Peyer's patch (tissue), 4 donors: ENCODE results near the gene FGD1. TPM values are rescaled to one million over a fixed set of nuclear protein-coding genes. Genes with fewer than 3 reads are reported as not detected.

Experiments
- DNase-seq, 3 donors: peaks; one replicate each; pipeline ENCODE4 v3.0.0-alpha.2; 2017 to 2019
- H3K27ac ChIP-seq, 4 donors: fragments of 200-600 bp; sonication (generic); one replicate each; pipeline ENCODE4 v1.5.1; 2016 to 2019
- H3K27me3 ChIP-seq, 2 donors: fragments of 200-600 bp; sonication (generic); one replicate each; pipeline ENCODE4 v1.5.1; 2019
- H3K36me3 ChIP-seq, 3 donors: fragments of 200-600 bp; sonication (generic); one replicate each; pipeline ENCODE4 v1.5.1; 2016 to 2019
- H3K4me1 ChIP-seq, 4 donors: fragments of 200-600 bp; sonication (generic); one replicate each; pipeline ENCODE4 v1.5.1; 2016 to 2019
- H3K4me3 ChIP-seq, 4 donors: fragments of 200-600 bp; sonication (generic); 1 replicate in 3 of 4; 2 replicates in 1 of 4; pipeline ENCODE4 v1.5.1; 2016 to 2019; ENCODE audit warnings: mild to moderate bottlenecking in 1 of 4
- H3K9me3 ChIP-seq, 4 donors: fragments of 200-600 bp; sonication (generic); one replicate each; pipeline ENCODE4 v1.5.1; 2016 to 2019; ENCODE audit warnings: mild to moderate bottlenecking in 1 of 4
- POLR2A ChIP-seq, 2 donors: fragments of 450-650 bp; IDR thresholded peaks; one replicate each; pipeline ENCODE4 v1.5.1; 2017; ENCODE audit warnings: antibody characterized with exemption in 2 of 2, mild to moderate bottlenecking in 2 of 2, moderate library complexity in 2 of 2
- total RNA-seq, 4 donors: library from RNA; depleted of rRNA; stranded (reverse); fragments of >200 nt; gene quantifications; one replicate each; pipeline ENCODE4 v1.1.0, GENCODE V29; 2016
- TF ChIP-seq, protein P1 (sequence below), 6 experiments: fragments of 450-650 bp in 4 of 6; fragments of 200-600 bp in 2 of 6; sonication (generic) in 1 of 6; IDR thresholded peaks; one replicate each; pipeline ENCODE4 v1.5.1; 2017 to 2019; ENCODE audit warnings: antibody characterized with exemption in 6 of 6, mild to moderate bottlenecking in 3 of 6, moderate library complexity in 1 of 6

The FGD1 gene
- total RNA-seq, 4 donors from 2014 or later, result 0.88 to 9.9 (median 4.7) TPM

GRCh38 chrX:54422168-54422567, 73.9 kb downstream of the FGD1 start:
- TF ChIP-seq, protein P1, sequence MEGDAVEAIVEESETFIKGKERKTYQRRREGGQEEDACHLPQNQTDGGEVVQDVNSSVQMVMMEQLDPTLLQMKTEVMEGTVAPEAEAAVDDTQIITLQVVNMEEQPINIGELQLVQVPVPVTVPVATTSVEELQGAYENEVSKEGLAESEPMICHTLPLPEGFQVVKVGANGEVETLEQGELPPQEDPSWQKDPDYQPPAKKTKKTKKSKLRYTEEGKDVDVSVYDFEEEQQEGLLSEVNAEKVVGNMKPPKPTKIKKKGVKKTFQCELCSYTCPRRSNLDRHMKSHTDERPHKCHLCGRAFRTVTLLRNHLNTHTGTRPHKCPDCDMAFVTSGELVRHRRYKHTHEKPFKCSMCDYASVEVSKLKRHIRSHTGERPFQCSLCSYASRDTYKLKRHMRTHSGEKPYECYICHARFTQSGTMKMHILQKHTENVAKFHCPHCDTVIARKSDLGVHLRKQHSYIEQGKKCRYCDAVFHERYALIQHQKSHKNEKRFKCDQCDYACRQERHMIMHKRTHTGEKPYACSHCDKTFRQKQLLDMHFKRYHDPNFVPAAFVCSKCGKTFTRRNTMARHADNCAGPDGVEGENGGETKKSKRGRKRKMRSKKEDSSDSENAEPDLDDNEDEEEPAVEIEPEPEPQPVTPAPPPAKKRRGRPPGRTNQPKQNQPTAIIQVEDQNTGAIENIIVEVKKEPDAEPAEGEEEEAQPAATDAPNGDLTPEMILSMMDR (IDR thresholded peaks at IDR 0.05), result no peak
- DNase-seq, result no peak
- no peak overlapping the region for H3K27ac ChIP-seq
- no peaks in the 10 kb centered on the region for H3K9me3 ChIP-seq
- no peak overlapping the region for H3K4me3 ChIP-seq
- no peaks in the 10 kb centered on the region for H3K4me1 ChIP-seq
- no peaks in the 10 kb centered on the region for H3K27me3 ChIP-seq
- no peaks in the 10 kb centered on the region for H3K36me3 ChIP-seq

- no peaks in the 10 kb centered on the region for H3K4me1 ChIP-seq
- H3K27ac ChIP-seq, result peak overlapping the region in 1 of 4 donors; percentile 25
- no peaks in the 10 kb centered on the region for H3K36me3 ChIP-seq
- peak in 1 of 3 donors; percentile 47 for DNase-seq
- TF ChIP-seq, protein P1 (IDR thresholded peaks at IDR 0.05), result no peak
- TF ChIP-seq POLR2A (IDR thresholded peaks at IDR 0.05), result no peak
- no peaks in the 10 kb centered on the region for H3K27me3 ChIP-seq
- no peak overlapping the region for H3K4me3 ChIP-seq
- H3K9me3 ChIP-seq, result no peaks in the 10 kb centered on the region
Measured at GRCh38 chrX:54419559-54420302, 76.3 kb downstream of the FGD1 start.

DNA sequence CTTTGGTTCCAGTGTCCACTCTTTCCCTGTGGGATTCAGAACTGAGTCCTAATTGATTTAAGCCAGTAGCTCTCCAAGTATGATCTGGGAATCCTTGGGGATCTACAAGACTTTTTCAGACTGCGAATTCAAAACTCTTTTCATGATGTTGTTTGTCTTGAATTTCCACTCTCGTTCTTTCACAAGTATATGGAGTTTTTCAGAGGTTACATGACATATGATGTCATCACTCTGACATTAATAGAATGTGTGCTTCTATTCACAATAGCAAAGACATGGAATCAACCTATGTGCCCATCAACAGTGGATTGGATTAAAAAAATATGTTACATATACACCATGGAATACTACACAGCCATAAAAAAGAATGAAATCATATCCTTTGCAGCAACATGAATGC, 79.1 kb downstream of the FGD1 start:
- no peak for DNase-seq
- H3K4me1 ChIP-seq, result no peaks in the 10 kb centered on the region
- H3K9me3 ChIP-seq, result no peaks in the 10 kb centered on the region
- H3K36me3 ChIP-seq, result no peaks in the 10 kb centered on the region
- no peak overlapping the region for H3K4me3 ChIP-seq
- H3K27me3 ChIP-seq, result no peaks in the 10 kb centered on the region
- TF ChIP-seq POLR2A (IDR thresholded peaks at IDR 0.05), result no peak
- TF ChIP-seq, protein P1 (IDR thresholded peaks at IDR 0.05), result no peak
- H3K27ac ChIP-seq, result no peak overlapping the region

DNA sequence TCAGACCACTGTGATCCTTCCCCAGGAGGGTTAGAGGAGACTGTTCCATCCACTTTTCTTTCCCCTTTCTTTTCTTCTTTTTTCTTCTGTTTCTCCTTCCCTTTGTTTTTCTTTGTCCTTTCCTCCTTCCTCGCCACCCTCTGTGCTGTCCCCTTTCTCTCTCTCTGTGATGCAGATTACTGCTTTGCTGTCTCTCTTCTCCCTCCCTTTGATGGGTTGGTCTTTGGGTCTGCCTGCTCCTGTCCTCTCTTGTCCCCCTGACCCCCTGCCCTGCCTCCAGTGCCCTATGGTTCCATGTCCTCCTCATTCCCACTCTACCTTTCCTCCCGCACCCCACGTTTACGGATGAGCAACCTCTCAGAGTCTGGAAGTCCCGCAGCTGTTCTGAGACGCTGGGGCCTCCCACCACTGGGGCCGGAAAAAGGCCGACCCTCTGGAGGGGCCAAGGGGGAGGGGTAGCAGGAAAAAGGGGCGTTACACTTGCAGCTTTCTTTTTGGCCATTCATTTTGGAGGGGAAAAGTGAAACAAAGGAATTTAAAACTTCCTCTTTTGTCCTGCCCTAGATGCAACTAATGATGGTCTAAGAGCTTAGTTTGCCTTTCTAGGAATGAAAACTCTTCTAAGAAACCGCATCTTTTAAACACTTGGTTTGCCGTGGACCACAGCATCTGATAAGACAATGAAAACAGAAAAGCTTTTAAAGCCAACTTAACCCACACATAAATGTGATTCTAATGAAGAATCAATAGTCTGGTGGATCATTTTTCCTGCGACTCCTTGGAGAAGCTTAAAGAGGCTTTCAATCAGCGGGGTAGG, 80.3 kb downstream of the FGD1 start:
- no peak for DNase-seq
- H3K36me3 ChIP-seq, result no peaks in the 10 kb centered on the region
- no peaks in the 10 kb centered on the region for H3K4me1 ChIP-seq
- no peak for TF ChIP-seq POLR2A (IDR thresholded peaks at IDR 0.05)
- TF ChIP-seq, protein P1 (IDR thresholded peaks at IDR 0.05), result no peak
- no peaks in the 10 kb centered on the region for H3K9me3 ChIP-seq
- no peaks in the 10 kb centered on the region for H3K27me3 ChIP-seq
- no peak overlapping the region for H3K27ac ChIP-seq
- H3K4me3 ChIP-seq, result no peak overlapping the region

DNA sequence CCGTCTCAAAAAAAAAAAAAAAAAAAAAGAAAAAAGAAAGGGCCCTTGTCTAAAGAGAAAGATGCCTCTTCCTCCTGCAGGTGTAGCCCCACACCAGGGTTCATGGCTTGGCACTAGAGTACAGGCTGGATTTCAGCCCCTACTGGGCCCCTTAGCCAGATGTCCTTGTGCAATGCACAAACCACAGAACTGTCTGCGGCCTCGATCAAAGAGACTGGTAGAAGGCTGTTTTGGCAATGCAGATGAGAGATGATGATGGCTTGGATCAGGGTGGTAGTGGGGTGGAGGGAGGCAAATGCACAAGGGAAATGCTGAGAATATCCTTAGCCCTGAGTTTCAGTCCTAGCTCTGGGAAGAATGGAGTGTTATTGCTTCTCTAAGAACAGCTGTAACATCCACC, 82.3 kb downstream of the FGD1 start:
- no peak for DNase-seq
- H3K4me3 ChIP-seq, result no peak overlapping the region

More for the DNA sequence above, 82.3 kb downstream of the FGD1 start:
- H3K36me3 ChIP-seq, result no peaks in the 10 kb centered on the region
- H3K27me3 ChIP-seq, result no peaks in the 10 kb centered on the region
- TF ChIP-seq, protein P1 (IDR thresholded peaks at IDR 0.05), result no peak
- no peak for TF ChIP-seq POLR2A (IDR thresholded peaks at IDR 0.05)
- no peak overlapping the region for H3K27ac ChIP-seq
- no peaks in the 10 kb centered on the region for H3K4me1 ChIP-seq
- H3K9me3 ChIP-seq, result no peaks in the 10 kb centered on the region
